HepG2 (cell line): ENCODE results near the gene SLC25A22. TPM values are rescaled to one million over a fixed set of nuclear protein-coding genes. Genes with fewer than 3 reads are reported as not detected.

Source experiments
- ATRX ChIP-seq: sonication (generic); formaldehyde crosslinking; IDR thresholded peaks from 2 replicates; pipeline ENCODE4 v1.4.0; 2020; ENCODE audit warnings: missing genetic modification reagents, borderline replicate concordance
- CBX5 ChIP-seq: sonication (generic); formaldehyde crosslinking; IDR thresholded peaks from 2 replicates; pipeline ENCODE4 v1.4.0; 2020; ENCODE audit warnings: missing genetic modification reagents, borderline replicate concordance
- MEF2D ChIP-seq: sonication (generic); formaldehyde crosslinking; IDR thresholded peaks from 2 replicates; pipeline ENCODE4 v1.5.1; 2020; ENCODE audit warnings: mild to moderate bottlenecking, missing genetic modification reagents
- ONECUT2 ChIP-seq: sonication (generic); formaldehyde crosslinking; IDR thresholded peaks from 2 replicates; pipeline ENCODE4 v1.4.0; 2020; ENCODE audit warnings: missing genetic modification reagents
- ZC3H13 ChIP-seq: sonication (generic); formaldehyde crosslinking; IDR thresholded peaks from 2 replicates; pipeline ENCODE4 v1.8.1; 2023; ENCODE audit warnings: mild to moderate bottlenecking, missing genetic modification reagents, moderate library complexity
- ZNF720 ChIP-seq: sonication (generic); formaldehyde crosslinking; IDR thresholded peaks from 2 replicates; pipeline ENCODE4 v1.4.0; 2020; ENCODE audit warnings: missing genetic modification reagents
- polyA plus RNA-seq, 8 experiments: library from polyadenylated mRNA; depleted of rRNA in 3 of 8; stranded (reverse) in 7 of 8; unstranded in 1 of 8; fragments of >200 nt; fragmentation: Illumina TruSeq in 4 of 8; extraction: Trizol in 4 of 8; gene quantifications; 2 replicates each; pipeline versions ENCODE4 v1.2.1 to v1.2.3, GENCODE V29; 2011 to 2016; ENCODE audit warnings: low read depth in 4 of 8, missing spikeins in 1 of 8, mixed read lengths in 1 of 8; ENCODE audit not compliant: insufficient read depth in 1 of 8
- total RNA-seq, 5 experiments: library from RNA; depleted of rRNA; stranded (reverse); fragments of >200 nt; fragmentation: Illumina TruSeq; extraction: Trizol; gene quantifications; 2 replicates each; pipeline ENCODE4 v1.2.3, GENCODE V29; 2016; ENCODE audit warnings: low read depth in 1 of 5
- TF ChIP-seq, protein P1 (sequence below): sonication (generic); formaldehyde crosslinking; IDR thresholded peaks from 2 replicates; pipeline ENCODE4 v1.5.0; 2020; ENCODE audit warnings: mild to moderate bottlenecking, missing genetic modification reagents, borderline replicate concordance
- TF ChIP-seq, protein P2 (sequence below): sonication (generic); formaldehyde crosslinking; conservative IDR thresholded peaks from 2 replicates; pipeline ENCODE4 v1.4.0; 2020; ENCODE audit warnings: missing genetic modification reagents
- TF ChIP-seq, protein P3 (sequence below): sonication (generic); formaldehyde crosslinking; IDR thresholded peaks from 2 replicates; pipeline ENCODE4 v1.4.0; 2020; ENCODE audit warnings: missing genetic modification reagents

Gene SLC25A22
- total and polyA plus RNA-seq, 2 of the 13 experiments (the other 11 are each of a cell fraction or from before 2014, with no cell fraction given): 12.4 to 19.2 TPM

DNA sequence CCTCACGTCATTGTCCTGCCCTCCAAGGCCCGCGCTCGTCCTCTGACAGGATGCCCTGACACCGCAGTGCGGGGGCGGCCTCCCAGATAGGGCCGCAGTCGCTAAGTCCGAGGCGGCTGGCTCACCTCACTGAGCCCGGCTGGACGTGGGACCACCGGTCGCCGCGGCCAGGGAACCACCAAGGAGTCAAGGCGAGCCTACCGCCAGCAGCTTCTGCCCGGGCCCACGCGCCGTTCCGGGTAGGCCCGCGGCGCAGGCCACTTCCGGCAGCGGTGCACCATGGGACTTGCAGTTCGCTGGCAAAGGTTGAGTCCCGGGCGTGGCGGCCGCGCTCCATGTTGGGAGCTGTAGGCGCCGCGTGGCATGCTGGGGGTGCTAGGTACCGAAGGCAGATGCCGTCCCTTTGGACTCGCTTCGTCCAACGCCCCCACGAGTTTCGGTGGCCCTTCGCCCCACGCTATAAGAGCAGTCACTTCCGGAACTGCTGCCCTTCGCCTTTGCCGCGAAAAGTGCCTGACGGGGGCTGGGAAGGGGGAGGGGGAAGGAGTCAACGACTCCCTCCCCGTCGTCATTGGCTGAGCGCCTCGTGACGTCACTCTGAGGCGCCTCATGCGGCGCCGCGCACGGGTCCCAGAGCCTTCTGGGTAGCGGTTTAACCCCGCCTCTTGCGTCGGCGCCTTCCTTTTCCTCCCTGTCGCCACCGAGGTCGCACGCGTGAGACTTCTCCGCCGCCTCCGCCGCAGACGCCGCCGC lies 11.4 kb upstream of the SLC25A22 start, which contains the start of gene RPLP2 (continued):
- TF ChIP-seq, protein P1, sequence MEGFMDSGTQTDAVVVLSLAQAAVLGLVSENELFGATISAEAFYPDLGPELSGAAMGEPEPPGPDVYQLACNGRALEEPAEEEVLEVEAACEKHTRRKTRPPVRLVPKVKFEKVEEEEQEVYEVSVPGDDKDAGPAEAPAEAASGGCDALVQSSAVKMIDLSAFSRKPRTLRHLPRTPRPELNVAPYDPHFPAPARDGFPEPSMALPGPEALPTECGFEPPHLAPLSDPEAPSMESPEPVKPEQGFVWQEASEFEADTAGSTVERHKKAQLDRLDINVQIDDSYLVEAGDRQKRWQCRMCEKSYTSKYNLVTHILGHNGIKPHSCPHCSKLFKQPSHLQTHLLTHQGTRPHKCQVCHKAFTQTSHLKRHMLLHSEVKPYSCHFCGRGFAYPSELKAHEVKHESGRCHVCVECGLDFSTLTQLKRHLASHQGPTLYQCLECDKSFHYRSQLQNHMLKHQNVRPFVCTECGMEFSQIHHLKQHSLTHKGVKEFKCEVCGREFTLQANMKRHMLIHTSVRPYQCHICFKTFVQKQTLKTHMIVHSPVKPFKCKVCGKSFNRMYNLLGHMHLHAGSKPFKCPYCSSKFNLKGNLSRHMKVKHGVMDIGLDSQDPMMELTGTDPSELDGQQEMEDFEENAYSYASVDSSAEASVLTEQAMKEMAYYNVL: no peak
- TF ChIP-seq, protein P2, sequence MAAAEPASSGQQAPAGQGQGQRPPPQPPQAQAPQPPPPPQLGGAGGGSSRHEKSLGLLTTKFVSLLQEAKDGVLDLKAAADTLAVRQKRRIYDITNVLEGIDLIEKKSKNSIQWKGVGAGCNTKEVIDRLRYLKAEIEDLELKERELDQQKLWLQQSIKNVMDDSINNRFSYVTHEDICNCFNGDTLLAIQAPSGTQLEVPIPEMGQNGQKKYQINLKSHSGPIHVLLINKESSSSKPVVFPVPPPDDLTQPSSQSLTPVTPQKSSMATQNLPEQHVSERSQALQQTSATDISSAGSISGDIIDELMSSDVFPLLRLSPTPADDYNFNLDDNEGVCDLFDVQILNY: peak; percentile 9; the same call in 1 of the 2 replicates
- peak; percentile 74 for TF ChIP-seq MEF2D (CRISPR knock-in tag)
- no peak; the same call in 1 of the 2 replicates for TF ChIP-seq ATRX (CRISPR knock-in tag)
- TF ChIP-seq ZC3H13: no peak
- no peak for TF ChIP-seq ZNF720 (CRISPR knock-in tag)
- TF ChIP-seq CBX5: no peak
- TF ChIP-seq, protein P3, sequence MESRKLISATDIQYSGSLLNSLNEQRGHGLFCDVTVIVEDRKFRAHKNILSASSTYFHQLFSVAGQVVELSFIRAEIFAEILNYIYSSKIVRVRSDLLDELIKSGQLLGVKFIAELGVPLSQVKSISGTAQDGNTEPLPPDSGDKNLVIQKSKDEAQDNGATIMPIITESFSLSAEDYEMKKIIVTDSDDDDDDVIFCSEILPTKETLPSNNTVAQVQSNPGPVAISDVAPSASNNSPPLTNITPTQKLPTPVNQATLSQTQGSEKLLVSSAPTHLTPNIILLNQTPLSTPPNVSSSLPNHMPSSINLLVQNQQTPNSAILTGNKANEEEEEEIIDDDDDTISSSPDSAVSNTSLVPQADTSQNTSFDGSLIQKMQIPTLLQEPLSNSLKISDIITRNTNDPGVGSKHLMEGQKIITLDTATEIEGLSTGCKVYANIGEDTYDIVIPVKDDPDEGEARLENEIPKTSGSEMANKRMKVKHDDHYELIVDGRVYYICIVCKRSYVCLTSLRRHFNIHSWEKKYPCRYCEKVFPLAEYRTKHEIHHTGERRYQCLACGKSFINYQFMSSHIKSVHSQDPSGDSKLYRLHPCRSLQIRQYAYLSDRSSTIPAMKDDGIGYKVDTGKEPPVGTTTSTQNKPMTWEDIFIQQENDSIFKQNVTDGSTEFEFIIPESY (CRISPR knock-in tag): no peak
- TF ChIP-seq ONECUT2 (CRISPR knock-in tag): no peak
